Spleen (tissue), 11 donors: Measurements from ENCODE around the gene DNAH11. TPM values are rescaled to one million over a fixed set of nuclear protein-coding genes. Genes with fewer than 3 reads are reported as not detected.

Experiments
- DNase-seq: peaks from one replicate; pipeline ENCODE4 v3.0.0-alpha.2; 2020
- H3K27ac ChIP-seq, 8 donors: fragments of 200-600 bp; sonication (generic) in 7 of 8; 1 replicate in 4 of 8; 2 replicates in 4 of 8; pipeline versions ENCODE4 v1.5.0 to v1.8.0; 2016 to 2021; ENCODE audit warnings: inconsistent platforms in 4 of 8, mild to moderate bottlenecking in 4 of 8, moderate library complexity in 1 of 8
- H3K27me3 ChIP-seq, 7 donors: fragments of 200-600 bp; sonication (generic) in 6 of 7; replicated peaks in 1 of 7; 1 replicate in 4 of 7; 2 replicates in 3 of 7; pipeline versions ENCODE4 v1.5.0 to v1.8.0; 2016 to 2021; ENCODE audit warnings: inconsistent platforms in 3 of 7, mild to moderate bottlenecking in 1 of 7
- H3K36me3 ChIP-seq, 6 donors: fragments of 200-600 bp; sonication (generic) in 5 of 6; 1 replicate in 4 of 6; 2 replicates in 2 of 6; pipeline versions ENCODE4 v1.5.0 to v1.8.0; 2016 to 2021; ENCODE audit warnings: inconsistent platforms in 2 of 6
- H3K4me1 ChIP-seq, 6 donors: fragments of 200-600 bp; sonication (generic) in 5 of 6; 1 replicate in 3 of 6; 2 replicates in 3 of 6; pipeline versions ENCODE4 v1.5.0 to v1.8.0; 2016 to 2021; ENCODE audit warnings: inconsistent platforms in 3 of 6
- H3K4me3 ChIP-seq, 8 donors: fragments of 200-600 bp; sonication (generic) in 7 of 8; 1 replicate in 4 of 8; 2 replicates in 4 of 8; pipeline versions ENCODE4 v1.5.0 to v1.8.0; 2016 to 2021; ENCODE audit warnings: inconsistent platforms in 4 of 8, mild to moderate bottlenecking in 4 of 8, moderate library complexity in 2 of 8
- H3K9me3 ChIP-seq, 8 donors: fragments of 200-600 bp; sonication (generic) in 7 of 8; 1 replicate in 4 of 8; 2 replicates in 4 of 8; pipeline versions ENCODE4 v1.5.0 to v1.8.0; 2016 to 2021; ENCODE audit warnings: inconsistent platforms in 4 of 8
- POLR2A ChIP-seq, 3 donors: fragments of 450-650 bp; IDR thresholded peaks; one replicate each; pipeline ENCODE4 v1.5.1; 2017; ENCODE audit warnings: antibody characterized with exemption in 3 of 3, mild to moderate bottlenecking in 1 of 3
- POLR2AphosphoS5 ChIP-seq, 3 donors: sonication (generic); formaldehyde crosslinking; IDR thresholded peaks; one replicate each; pipeline ENCODE4 v1.5.1; 2017; ENCODE audit warnings: antibody characterized with exemption in 3 of 3
- WGBS, 5 donors: extraction: QIAGEN DNeasy Blood & Tissue Kit in 3 of 5; methylation state at CpG; one replicate each; pipeline versions ENCODE4 v1.1.5 to v1.1.7; 2013 to 2018; 5-methylcytosine and 5-hydroxymethylcytosine counted together
- intact Hi-C: fragments of 100-400 bp; cut with DNase I; formaldehyde crosslinking; loops from one replicate; pipeline ENCODE4 v1.15.0; 2023; ENCODE audit warnings: low total_unique reads
- polyA plus RNA-seq, 3 donors: library from polyadenylated mRNA; stranded (reverse); fragments of 200-250 nt; gene quantifications; one replicate each; pipeline ENCODE4 v1.2.1, GENCODE V29; 2013
- total RNA-seq, 7 donors: library from RNA; depleted of rRNA in 3 of 7; stranded (reverse); fragments of >200 nt in 3 of 7; fragmentation: NEBNext Ultra II Directional in 4 of 7; extraction: Animal tissue kit (Norgen Biotek cat#: 25700) in 4 of 7; gene quantifications; one replicate each; pipeline versions ENCODE4 v1.1.0 to v1.2.1, GENCODE V29; 2016 to 2021
- TF ChIP-seq, protein P1 (sequence below), 11 experiments: fragments of 200-600 bp in 7 of 11; fragments of 450-650 bp in 4 of 11; sonication (generic) in 4 of 11; IDR thresholded peaks in 8 of 11; conservative IDR thresholded peaks in 3 of 11; 1 replicate in 7 of 11; 2 replicates in 4 of 11; pipeline versions ENCODE4 v1.4.0 to v1.8.0; 2016 to 2021; ENCODE audit warnings: antibody characterized with exemption in 11 of 11, inconsistent platforms in 4 of 11, mild to moderate bottlenecking in 1 of 11
- donor health status: healthy with polysubstance abuse.
- donor health status: DM: no; HTN: no; CAD: no; lungs with moderate emphysema.
- donor health status: DM: no; HTN: no; CAD: no.
- donor health status: Bipolar disorder and iron deficiency.
- donor health status: healthy.
- donor health status: DM: no; HTN: no; CAD: no.
- donor health status: DM: yes; HTN: yes; CAD: no.

Gene DNAH11
- total and polyA plus RNA-seq, 10 donors, result 0.28 to 2.1 (median 0.88) TPM

DNA sequence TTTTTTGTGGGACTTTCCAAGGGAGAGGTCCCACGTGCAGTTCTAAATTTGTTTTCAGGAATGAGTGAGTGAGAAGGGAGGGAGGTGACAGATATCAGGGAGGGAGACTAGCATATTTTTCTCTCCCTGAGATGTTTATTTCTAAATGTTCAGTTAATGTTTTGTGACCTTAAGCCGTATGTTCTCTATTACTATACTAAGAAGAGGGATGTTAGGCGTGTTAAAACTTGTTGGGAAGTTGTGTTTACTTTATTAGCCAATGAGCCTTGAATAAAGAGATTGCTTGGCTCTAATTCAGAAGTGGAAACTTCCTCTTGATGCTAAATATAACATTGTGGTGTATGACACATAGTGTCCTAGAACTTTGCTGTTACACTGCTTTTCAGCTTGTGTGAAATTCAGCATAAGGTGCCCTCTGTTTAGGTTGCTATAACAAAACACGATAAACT is 37.3 kb downstream of the DNAH11 start:
- WGBS, 5 donors, result 21 to 43% (median 28%) methylated on average over 4 of the region's 4 CpGs
- H3K27me3 ChIP-seq, result peaks cover 0 to 5% (median 0%) of the 10 kb centered on the region in 7 donors
- peak overlapping the region in 2 of 8 donors; percentile 45 to 46 for H3K27ac ChIP-seq
- no peak overlapping the region for H3K4me3 ChIP-seq
- H3K9me3 ChIP-seq, result peaks cover 0 to 17% (median 11%) of the 10 kb centered on the region in 8 donors
- no peak for DNase-seq
- H3K36me3 ChIP-seq, result no peaks in the 10 kb centered on the region
- intact Hi-C loops, result no loop called here
- peaks cover 0 to 12% (median 0%) of the 10 kb centered on the region in 6 donors for H3K4me1 ChIP-seq
- no peak for TF ChIP-seq POLR2A (IDR thresholded peaks at IDR 0.05)
- TF ChIP-seq POLR2AphosphoS5 (IDR thresholded peaks at IDR 0.05), result no peak
- TF ChIP-seq, protein P1, sequence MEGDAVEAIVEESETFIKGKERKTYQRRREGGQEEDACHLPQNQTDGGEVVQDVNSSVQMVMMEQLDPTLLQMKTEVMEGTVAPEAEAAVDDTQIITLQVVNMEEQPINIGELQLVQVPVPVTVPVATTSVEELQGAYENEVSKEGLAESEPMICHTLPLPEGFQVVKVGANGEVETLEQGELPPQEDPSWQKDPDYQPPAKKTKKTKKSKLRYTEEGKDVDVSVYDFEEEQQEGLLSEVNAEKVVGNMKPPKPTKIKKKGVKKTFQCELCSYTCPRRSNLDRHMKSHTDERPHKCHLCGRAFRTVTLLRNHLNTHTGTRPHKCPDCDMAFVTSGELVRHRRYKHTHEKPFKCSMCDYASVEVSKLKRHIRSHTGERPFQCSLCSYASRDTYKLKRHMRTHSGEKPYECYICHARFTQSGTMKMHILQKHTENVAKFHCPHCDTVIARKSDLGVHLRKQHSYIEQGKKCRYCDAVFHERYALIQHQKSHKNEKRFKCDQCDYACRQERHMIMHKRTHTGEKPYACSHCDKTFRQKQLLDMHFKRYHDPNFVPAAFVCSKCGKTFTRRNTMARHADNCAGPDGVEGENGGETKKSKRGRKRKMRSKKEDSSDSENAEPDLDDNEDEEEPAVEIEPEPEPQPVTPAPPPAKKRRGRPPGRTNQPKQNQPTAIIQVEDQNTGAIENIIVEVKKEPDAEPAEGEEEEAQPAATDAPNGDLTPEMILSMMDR (IDR thresholded peaks at IDR 0.05 in 8 of 11, conservative IDR thresholded peaks at IDR 0.05 in 3 of 11), result no peak

DNA sequence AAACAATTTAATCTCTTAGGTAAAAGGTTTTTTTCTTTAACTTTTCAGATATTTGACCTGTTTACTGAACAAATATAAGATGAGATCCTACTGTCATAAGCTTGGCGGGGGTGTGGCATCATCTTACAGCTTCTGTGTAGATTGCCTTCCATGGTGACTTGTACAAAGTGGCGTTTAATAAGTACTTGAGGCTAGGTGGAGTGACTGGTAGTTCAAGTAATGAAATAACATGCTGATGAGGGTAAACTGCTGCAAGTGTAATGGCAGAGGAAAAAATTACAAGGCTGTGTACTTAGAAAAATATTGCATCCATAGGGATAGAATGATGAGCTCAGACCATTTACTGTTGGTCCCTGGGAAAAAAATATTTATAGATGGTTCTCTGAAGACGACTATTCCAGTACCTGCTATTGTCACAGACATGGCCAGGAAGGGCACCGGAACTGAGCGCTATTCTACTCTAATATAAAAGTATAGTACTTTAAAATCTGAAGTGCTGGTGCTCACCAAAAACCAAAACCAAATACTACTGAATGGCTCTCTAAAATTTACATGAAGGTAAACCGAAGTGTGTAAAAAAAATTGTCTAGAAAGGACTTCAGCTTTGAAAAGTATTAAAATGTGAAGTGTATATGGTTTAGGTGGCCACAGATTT is 42.4 kb downstream of the DNAH11 start:
- H3K36me3 ChIP-seq, result no peaks in the 10 kb centered on the region
- no peak overlapping the region for H3K27ac ChIP-seq
- no peak for DNase-seq
- H3K4me3 ChIP-seq, result no peak overlapping the region
- WGBS, 5 donors, result 89 to 93% (median 90%) methylated on average over 6 of the region's 6 CpGs
- no peaks in the 10 kb centered on the region for H3K27me3 ChIP-seq
- peaks cover 0 to 7% (median 0%) of the 10 kb centered on the region in 6 donors for H3K4me1 ChIP-seq
- no peak for TF ChIP-seq POLR2A (IDR thresholded peaks at IDR 0.05)
- no peak for TF ChIP-seq POLR2AphosphoS5 (IDR thresholded peaks at IDR 0.05)
- TF ChIP-seq, protein P1 (IDR thresholded peaks at IDR 0.05 in 8 of 11, conservative IDR thresholded peaks at IDR 0.05 in 3 of 11), result no peak
- intact Hi-C loops, result no loop called here
- H3K9me3 ChIP-seq, result peaks cover 0 to 17% (median 11%) of the 10 kb centered on the region in 8 donors

DNA sequence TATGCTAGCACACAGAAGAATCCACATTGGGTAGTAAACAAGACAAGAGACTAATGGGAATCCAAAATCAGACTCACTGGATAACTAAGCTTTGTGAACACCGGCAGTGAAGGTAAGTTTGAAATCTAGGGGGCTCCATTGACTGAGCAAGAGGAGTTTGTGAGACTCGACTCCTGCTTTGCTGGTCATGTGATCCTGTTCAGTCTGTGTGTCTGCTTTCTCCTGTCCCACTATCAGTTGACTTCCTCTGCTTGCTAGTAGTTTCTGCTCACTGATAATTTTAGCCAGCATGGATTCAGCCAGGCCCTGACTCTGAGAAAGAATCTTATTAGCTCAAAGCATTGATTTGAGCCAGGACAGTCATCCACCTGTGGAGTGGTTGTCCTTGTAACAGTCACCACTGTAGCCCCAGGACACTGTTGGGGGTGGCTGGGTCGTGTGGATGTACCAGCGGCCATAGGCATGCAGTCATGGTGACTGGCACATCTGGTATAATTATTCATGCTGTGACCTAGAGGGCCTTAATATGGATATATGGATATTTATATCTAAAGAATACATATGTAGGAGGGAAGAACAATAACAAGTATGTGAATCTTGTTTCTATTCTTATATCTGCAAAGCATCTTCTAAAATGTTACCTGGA is 44.4 kb downstream of the DNAH11 start:
- TF ChIP-seq, protein P1 (IDR thresholded peaks at IDR 0.05 in 8 of 11, conservative IDR thresholded peaks at IDR 0.05 in 3 of 11), result no peak
- no peak for TF ChIP-seq POLR2AphosphoS5 (IDR thresholded peaks at IDR 0.05)
- no peak for TF ChIP-seq POLR2A (IDR thresholded peaks at IDR 0.05)
- WGBS, 5 donors, result 61 to 72% (median 68%) methylated on average over 4 of the region's 4 CpGs
- Histone ChIP-seq H3K4me1 (no peaks in the 10 kb centered on the region), H3K36me3 (no peaks in the 10 kb centered on the region), H3K4me3 (no peak overlapping the region), H3K27ac (no peak overlapping the region), H3K27me3 (no peaks in the 10 kb centered on the region), H3K9me3 (peaks cover 0 to 17% (median 11%) of the 10 kb centered on the region in 8 donors)
- intact Hi-C loops, result no loop called here
- no peak for DNase-seq

DNA sequence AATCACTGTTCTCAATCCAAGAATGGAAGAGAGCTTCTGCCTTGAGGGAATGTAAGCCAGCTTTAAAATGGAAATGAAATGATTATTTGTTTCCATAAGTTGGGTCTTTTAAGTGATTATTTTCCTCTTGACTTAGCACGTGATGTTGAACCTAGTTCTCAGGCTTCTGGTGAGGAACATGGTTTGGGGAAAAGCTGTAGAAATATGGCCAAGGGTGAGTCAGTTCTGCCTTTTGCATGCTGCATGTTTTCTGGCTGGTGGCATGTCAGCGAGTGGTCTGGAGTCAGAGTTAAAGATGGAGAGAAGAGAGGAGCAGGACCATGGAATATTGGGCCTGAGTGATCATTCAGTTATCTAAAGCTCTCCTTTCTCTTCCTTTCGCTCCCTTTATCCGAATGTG is 54.0 kb downstream of the DNAH11 start:
- no peak overlapping the region for H3K27ac ChIP-seq
- no peaks in the 10 kb centered on the region for H3K4me1 ChIP-seq
- no peak for TF ChIP-seq POLR2AphosphoS5 (IDR thresholded peaks at IDR 0.05)
- TF ChIP-seq, protein P1 (IDR thresholded peaks at IDR 0.05 in 8 of 11, conservative IDR thresholded peaks at IDR 0.05 in 3 of 11), result no peak
- TF ChIP-seq POLR2A (IDR thresholded peaks at IDR 0.05), result no peak
- no peak for DNase-seq
- H3K9me3 ChIP-seq, result peaks cover 0 to 7% (median 0%) of the 10 kb centered on the region in 8 donors
- intact Hi-C loops, result no loop called here
- H3K27me3 ChIP-seq, result no peaks in the 10 kb centered on the region
- no peaks in the 10 kb centered on the region for H3K36me3 ChIP-seq
- H3K4me3 ChIP-seq, result no peak overlapping the region
- WGBS, 5 donors, result 79 to 91% (median 86%) methylated on average over 4 of the region's 4 CpGs
